ENCODE data around the gene DDX6. TPM values are rescaled to one million over a fixed set of nuclear protein-coding genes. Genes with fewer than 3 reads are reported as not detected.
A peak's percentile ranks its signal among the peaks of the same experiment; 100 is the strongest.

The DDX6 gene
- total RNA-seq, 4 donors from 2014 or later: 75.6 to 108 (median 107) TPM

- Histone ChIP-seq H3K27ac (peak overlapping the region; percentile 99 to 100 (median 99)), H3K4me1 (peaks cover 0 to 53% (median 26%) of the 10 kb centered on the region in 4 donors), H3K36me3 (peaks cover 0 to 4% (median 0%) of the 10 kb centered on the region in 3 donors), H3K27me3 (no peaks in the 10 kb centered on the region), H3K9me3 (no peaks in the 10 kb centered on the region), H3K4me3 (peak overlapping the region; percentile 71 to 99 (median 77))
- DNase-seq (ENCODE audit: low spot score in 2 of 2): peak; percentile 50 to 78
- WGBS, 2 donors: 1% methylated on average over 26 to 53 of the region's 54 CpGs
- TF ChIP-seq EP300 (IDR thresholded peaks at IDR 0.05) (peak in 1 of 2 donors; percentile 33), CTCF (IDR thresholded peaks at IDR 0.05) (peak; percentile 40 to 69 (median 54)), POLR2A (IDR thresholded peaks at IDR 0.05) (no peak)
Observed at GRCh38 chr11:118790357-118791110, 430 bp downstream of the DDX6 start.

- no peaks in the 10 kb centered on the region for H3K9me3 ChIP-seq
- peak in 1 of 2 donors; percentile 43 for DNase-seq (ENCODE audit: low spot score in 2 of 2)
Observed at GRCh38 chr11:118789501-118790356, 1.2 kb downstream of the DDX6 start.

GRCh38 chr11:118786657-118787056, 4.3 kb downstream of the DDX6 start:
- Histone ChIP-seq H3K4me1 (peaks cover 0 to 67% (median 30%) of the 10 kb centered on the region in 4 donors), H3K27me3 (no peaks in the 10 kb centered on the region), H3K36me3 (peaks cover 0 to 21% (median 0%) of the 10 kb centered on the region in 3 donors), H3K9me3 (no peaks in the 10 kb centered on the region), H3K27ac (peak overlapping the region in 1 of 4 donors; percentile 2), H3K4me3 (no peak overlapping the region)
- DNase-seq (ENCODE audit: low spot score in 2 of 2): no peak
- TF ChIP-seq EP300 (IDR thresholded peaks at IDR 0.05) (no peak), POLR2A (IDR thresholded peaks at IDR 0.05) (no peak), CTCF (IDR thresholded peaks at IDR 0.05) (no peak)
- 30 to 41% methylated on average over 2 of the region's 2 CpGs for WGBS, 2 donors

More at GRCh38 chr11:118789501-118790356, 1.2 kb downstream of the DDX6 start:
- H3K4me1 ChIP-seq: peaks cover 0 to 61% (median 30%) of the 10 kb centered on the region in 4 donors
- peak overlapping the region; percentile 99 to 100 (median 99) for H3K27ac ChIP-seq
- TF ChIP-seq POLR2A (IDR thresholded peaks at IDR 0.05) (no peak), CTCF (IDR thresholded peaks at IDR 0.05) (no peak), EP300 (IDR thresholded peaks at IDR 0.05) (no peak)
- H3K4me3 ChIP-seq: peak overlapping the region; percentile 71 to 99 (median 77)
- H3K36me3 ChIP-seq: peaks cover 0 to 4% (median 0%) of the 10 kb centered on the region in 3 donors
- 0 to 1% methylated on average over 18 of the region's 18 CpGs for whole genome bisulfite sequencing, 2 donors
- no peaks in the 10 kb centered on the region for H3K27me3 ChIP-seq

- Histone ChIP-seq H3K27ac (peak overlapping the region in 1 of 4 donors; percentile 51), H3K9me3 (no peaks in the 10 kb centered on the region), H3K4me1 (peaks cover 0 to 80% (median 34%) of the 10 kb centered on the region in 4 donors), H3K4me3 (no peak overlapping the region), H3K36me3 (peaks cover 0 to 29% (median 8%) of the 10 kb centered on the region in 3 donors), H3K27me3 (no peaks in the 10 kb centered on the region)
- no peak for DNase-seq (ENCODE audit: low spot score in 2 of 2)
- TF ChIP-seq CTCF (IDR thresholded peaks at IDR 0.05): no peak
- 34 to 35% methylated on average over 3 of the region's 3 CpGs for WGBS, 2 donors
Observed at GRCh38 chr11:118785362-118785761, 5.6 kb downstream of the DDX6 start.
